Daoy (cell line): ENCODE data around the gene DCUN1D4. TPM values are rescaled to one million over a fixed set of nuclear protein-coding genes. Genes with fewer than 3 reads are reported as not detected.
"Not testable (repeated sequence)": the region's sequence is repeated elsewhere in the genome, so short reads cannot be mapped to it uniquely, and the experiment has no call there.

Source experiments
- DNase-seq: peaks from one replicate; pipeline ENCODE4 v3.0.0-alpha.2; 2015; ENCODE audit warnings: low read depth
- total RNA-seq: library from RNA; depleted of rRNA; stranded (reverse); fragments of >200 nt; shearing (Covaris generic); gene quantifications from 2 replicates; pipeline ENCODE4 v1.2.3, GENCODE V29; 2014

Gene DCUN1D4
- total RNA-seq, 1 experiment from 2014 or later: 11.5 TPM

DNA sequence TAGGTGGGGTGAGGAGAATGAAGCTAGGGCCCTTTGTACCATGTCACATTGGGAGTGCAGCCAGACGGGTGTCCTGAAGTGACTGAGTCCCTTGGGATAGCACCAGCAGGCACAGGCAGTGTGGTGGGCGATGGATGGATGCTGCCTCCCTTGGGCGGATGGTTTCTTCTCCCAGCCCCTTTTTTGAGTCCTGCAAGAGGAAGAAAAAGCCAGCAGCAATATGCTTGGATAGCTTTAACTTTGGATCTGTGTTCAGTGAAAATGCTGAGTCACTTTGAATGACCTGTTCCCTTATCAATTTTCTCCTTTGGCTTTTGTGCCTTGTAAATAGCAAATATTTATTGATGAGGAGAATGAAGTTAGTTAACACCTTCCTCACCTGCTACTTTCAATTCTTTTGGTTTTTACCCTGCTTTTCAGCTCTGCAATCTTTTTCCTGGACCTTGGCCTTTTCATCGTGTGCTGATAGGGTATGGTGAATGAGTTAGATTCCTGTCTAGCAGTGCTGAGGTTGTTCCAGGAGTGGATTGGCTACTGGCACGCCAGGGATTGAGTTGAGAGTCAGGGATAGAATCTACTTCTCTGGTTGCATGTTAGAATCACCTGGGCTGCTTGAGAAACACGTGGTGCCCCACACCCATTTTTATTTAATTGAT is 10.2 kb downstream of the DCUN1D4 start:
- no peak for DNase-seq

DNA sequence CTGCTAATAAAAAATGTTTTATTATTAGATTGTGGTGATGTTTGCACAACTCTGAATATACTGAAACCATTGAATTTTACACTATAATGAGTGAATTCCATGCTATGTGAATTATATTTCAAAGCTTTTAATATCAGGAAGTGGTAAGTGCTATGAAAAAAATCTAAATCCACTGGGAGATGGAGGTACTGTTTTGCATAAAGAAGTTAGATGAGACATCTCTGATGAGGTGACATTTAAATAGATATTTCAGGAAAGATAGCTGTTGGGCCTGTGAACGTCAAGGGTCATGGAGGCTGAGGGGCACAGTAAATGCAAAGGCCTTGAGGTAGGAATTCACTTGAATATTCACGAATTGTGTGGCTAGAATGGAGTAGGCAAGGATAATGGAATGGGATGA is 12.3 kb downstream of the DCUN1D4 start:
- DNase-seq: no peak

DNA sequence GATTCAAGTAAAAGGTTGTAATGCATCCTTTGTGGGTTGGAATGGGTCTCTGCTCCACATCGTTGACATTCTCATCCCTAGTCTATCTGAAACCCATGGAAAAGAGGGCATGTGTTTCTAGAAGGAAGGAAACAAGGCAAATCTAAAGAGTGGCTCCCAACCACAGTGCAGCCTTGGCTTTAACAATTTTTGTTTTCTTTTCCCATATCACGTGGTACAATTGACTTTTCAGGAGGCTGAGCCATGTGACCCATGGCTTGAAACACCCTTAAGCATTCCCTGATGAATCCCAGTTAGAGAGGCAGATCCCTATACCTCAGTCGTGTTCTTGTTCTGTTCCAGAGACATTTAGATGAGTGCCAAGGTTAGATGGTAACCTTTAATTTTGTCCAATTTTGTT is 12.8 kb downstream of the DCUN1D4 start:
- DNase-seq: no peak

DNA sequence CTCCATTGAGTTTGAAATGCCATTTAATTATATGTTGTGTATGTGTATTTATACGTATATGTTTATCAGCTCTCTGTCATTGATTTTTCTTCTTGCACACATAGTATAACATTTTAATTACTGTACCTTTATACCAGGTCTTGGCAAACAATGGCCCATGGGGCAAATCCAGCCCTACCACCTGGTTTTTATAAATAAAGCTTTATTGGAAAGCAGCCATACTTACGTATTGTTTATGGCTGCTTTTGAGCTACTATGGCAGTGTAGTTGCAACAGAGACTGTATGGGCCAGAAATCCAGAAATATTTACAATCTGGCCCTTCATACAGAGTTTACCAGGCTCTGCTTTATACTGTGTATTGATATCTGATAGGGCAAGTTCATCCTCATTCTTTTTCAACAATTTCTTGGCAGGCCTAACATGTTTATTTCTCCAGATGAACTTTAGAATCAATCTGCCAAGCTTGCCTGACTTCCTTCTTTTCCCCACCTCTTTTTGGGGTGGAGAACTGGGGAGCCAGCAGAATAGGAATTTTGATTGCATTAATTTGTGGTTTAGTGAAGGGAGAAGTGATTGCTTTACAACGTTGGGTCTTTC is 15.8 kb downstream of the DCUN1D4 start:
- no peak for DNase-seq

DNA sequence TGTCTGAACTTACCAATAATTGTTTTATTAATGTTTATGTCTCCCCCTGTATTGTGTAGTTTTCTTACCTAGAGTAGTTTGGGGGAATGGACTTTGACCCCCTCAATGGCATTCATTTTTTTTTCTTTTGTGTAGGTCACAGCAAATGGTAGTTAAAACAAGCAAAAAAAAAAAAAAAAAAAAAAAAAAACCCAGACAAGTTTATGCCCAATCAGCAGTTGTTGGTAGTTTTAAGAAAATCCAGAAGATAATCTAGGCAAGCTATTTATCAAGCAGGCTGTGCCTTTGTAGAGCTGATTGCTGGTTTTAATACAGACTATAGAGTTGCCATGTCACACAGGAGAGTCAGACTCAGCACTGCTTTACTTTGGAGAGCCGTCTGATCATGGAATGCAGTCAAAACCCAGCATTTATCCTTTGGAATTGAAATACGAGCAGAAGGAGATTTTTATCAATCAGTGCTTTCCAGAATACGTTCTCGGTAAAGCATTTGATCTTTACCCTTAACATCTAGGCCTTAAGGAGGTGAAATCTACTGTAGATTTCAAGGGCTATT is 16.6 kb downstream of the DCUN1D4 start:
- no peak for DNase-seq

DNA sequence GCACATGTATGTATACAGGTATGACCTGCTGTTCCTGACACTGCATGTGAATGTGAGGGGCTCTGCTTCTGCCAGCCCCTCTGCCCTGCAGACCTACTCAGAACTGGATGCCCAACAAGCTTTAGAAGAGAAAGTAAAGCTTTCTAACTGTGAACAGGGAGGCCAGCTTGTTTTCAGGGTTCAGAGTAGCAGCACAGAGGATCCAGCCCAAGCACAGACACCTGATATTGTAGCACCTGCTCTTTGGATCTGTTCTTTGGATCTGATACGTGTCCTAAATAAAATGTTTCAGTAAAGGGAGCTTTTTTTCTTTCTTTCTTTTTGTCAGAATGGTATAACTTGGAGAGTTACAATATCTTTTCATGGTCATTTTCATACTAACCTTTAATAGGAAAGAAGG is 19.2 kb downstream of the DCUN1D4 start:
- no peak for DNase-seq

DNA sequence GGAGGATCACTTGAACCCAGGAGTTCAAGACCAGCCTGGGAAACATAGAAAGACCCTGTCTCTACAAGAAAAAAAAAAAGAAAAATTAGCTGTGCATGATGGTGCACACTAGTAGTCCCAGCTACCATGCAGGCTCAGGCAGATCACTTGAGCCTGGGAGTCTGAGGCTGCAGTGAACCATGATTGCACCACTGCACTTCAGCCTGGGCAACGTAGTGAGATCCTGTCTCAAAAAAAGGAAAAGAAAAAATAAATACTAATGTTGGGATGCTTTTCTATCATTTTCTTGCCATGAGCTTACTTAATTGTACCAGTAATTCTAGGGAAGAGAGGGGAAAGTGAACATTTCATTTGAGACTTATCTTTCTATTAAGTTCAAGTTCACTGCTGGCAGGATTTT is 19.8 kb downstream of the DCUN1D4 start:
- DNase-seq: no peak

DNA sequence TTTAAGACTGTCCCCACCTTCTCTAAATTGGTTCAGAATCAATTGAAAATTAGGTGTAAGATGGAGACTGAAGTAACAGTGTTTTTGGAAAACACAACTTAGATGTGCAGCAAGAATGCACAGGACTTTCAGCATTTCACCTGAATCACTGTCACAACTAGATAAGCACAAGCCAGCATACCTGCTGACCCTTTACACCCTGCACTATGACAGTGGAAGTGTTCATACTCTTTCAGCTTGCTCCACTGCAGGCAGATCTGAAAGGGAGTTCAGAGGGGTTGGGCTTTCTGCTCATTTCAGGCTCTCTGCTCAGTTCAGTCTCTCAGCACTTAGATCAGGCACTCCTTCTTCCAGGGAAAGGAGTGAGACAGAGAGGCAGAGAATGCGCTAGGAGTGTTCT is 22.8 kb downstream of the DCUN1D4 start:
- no peak for DNase-seq

DNA sequence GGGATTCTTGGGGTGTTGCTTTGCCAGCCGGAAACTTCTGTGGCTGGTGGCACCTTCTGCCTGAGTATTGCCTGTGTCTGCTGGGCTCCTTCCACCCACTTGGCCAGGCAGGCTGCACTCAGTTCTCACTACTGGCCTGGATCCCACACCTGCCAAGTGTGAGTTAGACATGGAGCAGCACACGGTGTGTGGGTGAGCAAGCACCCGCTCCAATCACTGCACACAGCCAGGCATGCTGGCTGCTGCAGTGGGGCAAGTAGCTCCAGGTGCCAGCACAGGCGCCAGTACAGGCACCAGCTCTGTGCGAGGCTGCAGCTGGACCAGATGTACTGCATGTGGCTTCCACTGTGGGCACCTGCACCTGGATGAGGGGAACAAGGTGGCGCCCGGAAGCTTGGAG is 23.9 kb downstream of the DCUN1D4 start:
- no peak for DNase-seq

DNA sequence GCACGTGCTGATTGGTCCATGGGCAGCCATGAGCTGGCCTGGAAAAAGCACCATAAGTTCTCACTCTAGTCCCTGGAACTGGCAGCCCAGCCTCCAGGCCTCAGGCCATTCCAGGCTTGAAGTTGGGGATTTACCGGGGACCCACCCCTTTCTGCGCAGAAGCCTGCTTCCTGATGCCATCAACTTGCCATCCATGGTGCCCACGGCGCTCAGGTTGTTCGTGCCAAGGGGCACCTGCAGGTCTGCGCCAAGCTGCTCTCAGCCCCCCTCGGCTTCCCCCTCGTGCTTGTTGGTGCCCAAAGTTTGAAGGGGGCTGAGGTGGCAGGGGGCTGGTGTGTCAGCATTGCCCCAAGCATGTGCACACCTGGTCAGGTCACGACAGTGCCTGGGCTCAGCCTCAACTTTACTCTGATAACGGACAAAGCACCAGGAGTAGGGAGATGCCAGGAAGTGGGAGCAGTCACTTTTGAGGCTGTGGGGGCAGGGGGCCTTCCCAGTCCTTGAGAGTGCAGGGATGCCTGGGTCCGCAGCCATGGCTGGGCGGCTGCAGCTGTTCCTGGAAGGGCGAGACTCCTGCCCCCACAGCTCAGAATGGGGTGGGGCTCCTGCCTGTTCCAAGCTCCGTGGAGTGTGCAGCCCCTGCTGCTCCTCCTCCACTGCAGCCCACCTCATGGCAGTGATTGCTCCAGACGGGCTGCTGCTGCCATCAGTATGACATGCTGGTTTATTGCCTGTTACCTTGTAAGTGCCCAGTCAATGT is 24.9 kb downstream of the DCUN1D4 start:
- no peak for DNase-seq

DNA sequence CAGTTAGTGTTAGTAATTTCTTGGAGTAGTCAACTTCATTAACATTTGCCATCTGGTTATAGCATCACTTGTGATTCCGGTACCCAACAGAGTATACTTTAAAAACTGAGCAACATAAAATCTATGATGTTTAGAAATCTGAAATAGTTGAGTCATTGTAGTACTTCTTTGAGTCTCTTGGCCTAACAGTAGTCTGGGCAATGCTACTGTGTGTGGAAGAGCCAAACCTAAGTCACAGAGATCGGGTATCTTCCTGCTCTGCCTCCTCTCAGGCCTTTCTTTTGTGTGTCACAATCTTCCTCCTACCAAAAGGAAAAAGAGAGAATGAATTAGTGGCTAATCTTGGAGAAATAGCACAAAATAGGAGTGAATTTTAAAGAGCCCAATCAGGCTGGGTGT is 25.5 kb downstream of the DCUN1D4 start:
- no peak for DNase-seq

DNA sequence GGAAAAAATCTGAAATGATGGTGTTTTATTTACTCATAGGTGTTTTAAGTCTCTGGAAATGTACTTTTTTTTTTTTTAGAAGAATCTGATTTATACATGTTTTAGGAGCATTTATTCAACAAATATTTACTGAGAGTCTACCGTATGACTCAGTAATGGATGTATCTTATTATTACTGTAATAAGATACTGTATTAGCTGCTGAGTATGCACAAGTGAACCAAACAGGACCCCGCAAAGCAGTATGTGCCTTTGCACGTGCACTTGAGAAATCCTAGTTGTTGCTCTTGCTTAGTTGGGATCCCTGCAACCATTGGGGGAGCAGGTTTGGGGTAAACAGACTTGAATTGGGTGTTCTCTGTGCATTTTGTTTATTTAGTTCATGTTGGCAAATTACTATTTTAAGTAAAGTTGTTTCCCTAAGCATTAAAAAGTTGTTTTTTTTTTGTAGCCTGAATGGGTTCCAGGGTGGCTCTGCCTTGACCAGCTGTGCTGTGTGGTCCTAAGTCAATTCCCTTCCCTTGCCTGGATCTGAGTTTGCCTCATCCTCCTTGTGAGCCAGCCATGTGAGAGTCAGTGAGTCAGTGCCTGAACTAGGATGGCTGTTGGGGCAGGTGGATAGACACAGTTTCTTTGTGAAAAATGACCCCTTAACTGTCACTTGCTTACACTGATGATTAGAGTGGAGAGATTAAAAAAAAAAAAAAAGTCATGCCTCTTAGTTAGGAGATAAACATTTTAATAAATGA is 27.7 kb downstream of the DCUN1D4 start:
- no peak for DNase-seq

DNA sequence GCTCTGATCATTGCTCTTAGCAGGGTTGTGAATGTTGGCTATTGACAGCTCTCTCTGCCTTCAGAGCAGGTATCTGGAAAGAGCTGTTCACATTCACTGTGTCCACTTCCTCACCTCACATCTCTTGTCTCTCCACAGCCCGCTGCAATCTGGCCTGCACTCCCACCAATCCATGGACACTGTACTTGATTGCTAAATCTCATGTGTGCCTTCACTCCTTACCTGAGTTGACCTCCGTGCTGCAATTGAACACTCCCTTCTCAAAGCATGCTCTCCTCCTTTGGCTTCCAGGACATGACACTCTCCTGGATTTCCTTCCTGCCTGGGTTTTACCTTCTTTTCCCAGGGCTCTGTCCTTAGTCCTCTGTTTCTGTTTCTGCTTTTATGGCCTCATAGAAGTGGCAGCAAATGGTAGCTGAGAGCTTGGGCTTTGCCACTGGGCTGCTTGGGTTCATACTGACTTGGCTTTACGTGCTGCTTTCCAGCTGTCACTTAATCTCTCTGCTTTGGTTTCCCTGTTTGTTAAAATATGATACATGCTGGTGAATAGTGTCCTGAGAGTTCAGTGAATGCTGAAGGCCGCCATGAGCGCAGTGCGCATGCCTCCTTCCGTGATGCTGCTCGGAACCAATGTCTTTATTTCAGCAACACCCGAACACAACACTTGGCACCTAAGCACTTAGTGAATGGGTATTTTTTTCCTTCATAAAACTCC is 29.5 kb downstream of the DCUN1D4 start:
- DNase-seq: no peak

DNA sequence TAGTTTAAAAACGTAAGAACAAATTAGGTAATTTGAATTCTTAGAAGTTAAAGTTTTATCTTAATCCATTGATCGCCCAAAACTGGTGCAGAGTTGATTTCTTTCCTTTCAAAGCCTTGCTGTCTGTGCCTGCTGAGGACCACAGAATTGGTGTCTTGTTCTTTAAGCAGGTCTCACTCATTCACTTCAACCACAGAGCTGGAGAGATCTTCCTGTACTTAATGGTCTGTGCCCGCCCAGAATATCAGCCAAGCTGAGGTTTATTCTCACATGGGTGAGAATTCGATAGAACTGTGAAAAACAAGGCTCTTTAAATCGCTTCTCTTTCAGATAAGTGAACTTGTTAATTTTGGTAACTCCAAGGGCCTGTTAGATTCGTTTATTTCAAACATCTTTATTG is 31.6 kb downstream of the DCUN1D4 start:
- DNase-seq: no peak

DNA sequence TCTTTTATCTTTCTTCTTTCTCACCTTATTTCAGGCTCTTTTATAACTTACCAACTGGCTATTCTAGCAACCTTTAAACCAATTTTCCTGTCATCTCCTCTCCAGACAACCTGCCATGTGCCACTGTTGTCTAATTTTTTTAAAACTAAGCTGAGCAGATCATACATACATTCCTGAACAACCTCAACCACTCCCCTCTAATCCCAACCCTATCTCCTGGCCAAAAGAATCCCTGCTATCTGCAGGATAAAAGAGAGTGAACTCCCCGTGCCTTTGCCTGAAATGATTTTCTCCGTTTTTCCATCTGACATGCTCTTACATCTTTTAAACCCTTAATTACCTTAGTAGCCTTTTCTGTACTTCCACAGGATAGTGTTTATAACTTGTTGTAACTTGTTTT is 35.5 kb downstream of the DCUN1D4 start:
- DNase-seq: no peak

DNA sequence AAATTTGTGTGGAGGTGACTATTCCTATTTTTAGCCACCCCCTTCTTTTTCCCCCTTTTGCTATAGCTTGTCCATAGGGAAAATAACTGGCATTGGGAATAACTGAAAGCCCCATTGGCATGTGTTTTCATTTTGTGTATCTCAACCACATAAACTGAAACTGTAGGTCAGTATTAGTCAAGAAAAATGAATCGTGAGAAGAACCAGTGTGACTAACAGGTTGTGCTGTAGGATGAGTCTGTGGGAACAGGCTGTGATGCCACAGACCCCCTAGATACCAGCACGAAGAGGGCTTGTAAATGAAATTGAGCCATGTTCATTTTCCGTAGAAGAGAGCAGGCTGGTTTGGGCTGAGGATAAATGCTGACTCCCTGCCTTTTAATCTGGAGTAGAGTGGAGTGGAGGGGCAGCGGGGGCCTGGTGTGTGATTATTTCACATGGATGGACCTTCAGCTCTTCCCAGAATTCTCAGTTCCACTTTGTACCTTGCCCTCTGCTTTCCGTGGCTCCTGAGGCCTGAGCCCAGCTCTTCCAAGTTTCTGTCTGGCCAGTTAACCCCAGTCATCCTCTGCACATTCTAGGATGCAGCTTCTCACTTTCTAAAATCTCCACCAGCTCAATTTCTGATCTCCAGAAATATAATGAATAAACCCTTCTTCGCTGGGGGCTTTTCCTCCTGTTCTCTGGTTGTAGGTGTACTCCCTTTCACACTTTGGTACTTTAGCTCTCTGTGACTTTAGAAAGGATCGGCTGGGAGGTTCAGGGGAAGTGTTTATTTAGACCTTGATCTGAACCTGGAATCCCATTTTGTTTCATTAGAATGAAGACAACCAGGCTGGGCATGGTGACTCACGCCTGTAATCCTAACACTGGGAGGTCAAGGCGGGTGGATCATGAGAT is 37.3 kb downstream of the DCUN1D4 start:
- no peak for DNase-seq

DNA sequence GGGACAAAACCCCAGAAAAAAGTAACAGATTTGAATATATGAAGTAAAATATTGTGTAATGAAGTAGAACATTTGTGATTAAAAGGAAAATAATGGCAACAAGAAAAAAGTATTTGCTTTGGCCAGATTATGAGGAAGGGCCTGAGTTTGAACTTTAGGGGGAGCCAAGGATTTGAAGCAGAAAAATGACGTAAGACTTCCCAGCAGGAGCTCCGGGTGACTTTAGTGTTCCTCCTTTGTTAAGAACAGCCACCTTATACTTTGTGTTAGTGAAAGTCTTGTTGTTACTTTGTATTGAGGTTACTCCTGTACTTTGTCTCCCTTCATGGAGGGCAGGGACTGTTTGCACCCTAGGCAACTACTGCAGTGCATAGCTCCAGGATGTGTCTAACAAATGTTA is 41.1 kb downstream of the DCUN1D4 start:
- no peak for DNase-seq

DNA sequence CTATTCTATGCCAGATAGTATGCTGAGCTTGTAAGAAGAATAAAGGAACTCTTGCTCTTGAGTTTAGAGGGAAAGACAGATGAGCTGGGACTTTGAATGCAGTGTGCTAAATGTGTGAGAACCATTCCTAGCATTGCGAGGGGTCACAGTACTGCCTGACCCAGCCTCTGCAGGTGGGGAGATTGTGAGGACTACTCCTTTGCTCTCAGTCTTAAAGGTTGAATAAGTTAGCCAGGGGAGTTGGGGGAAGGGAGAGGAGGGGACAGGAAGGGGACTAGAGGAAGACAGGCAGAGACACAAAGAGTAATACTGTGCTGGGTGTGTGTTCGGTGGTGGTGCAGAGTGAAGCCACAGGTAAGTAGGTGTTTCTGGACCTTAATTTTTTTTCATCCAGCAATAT is 41.7 kb downstream of the DCUN1D4 start:
- no peak for DNase-seq

DNA sequence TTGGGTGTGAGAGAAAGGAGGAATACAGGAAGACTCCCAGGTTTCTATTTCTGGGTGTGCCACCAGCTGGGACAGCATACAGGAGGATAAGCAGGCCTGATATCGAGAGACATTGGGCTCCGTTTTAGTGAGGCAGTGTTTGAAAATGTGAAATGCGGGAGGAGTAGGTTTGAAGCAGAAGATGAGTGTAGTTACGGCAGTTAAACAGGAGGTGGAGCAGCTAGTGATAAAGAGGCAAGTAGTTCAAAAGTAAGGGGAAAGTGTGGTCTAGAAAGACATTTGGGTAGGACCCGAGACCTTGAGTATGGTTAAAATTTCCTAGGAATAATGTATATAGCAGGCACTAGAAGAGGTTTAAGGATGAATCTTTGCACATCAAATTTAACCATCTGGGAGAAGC is 42.4 kb downstream of the DCUN1D4 start:
- no peak for DNase-seq

DNA sequence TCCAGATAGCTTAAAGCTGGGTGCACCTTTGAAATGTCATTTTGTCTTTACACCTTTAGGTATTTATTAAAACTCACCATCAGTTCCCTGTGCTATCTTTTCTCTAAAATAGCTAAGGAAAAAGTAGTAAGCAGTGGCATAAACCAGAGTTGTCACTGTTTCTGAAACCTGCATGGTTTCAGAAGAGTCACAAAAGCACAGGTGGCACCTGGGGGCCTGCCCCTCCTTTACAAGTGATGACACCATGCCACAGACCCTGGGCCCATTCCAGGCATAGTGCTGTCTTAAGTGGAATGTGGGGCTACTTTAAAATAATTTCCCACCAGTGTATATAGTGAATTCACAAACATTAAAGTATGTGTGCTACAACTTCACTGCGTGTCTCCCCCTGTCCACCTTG is 47.8 kb downstream of the DCUN1D4 start:
- no peak for DNase-seq

DNA sequence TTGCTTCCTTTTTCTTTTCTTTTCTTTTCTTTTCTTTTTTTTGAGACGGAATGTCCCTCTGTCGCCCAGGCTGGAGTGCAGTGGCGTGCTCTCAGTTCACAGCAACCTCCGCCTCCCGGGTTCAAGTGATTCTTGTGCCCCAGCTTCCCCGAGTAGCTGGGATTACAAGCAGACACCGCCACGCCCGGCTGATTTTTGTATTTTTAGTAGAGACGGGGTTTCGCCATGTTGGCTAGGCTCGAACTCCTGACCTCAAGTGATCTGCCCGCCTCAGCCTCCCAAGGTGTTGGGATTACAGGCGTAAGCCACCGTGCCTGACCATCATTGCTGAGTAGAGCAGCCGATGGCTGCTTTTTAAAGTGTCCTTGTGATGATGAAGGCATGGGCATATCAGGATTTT is 50.4 kb downstream of the DCUN1D4 start:
- DNase-seq: not testable (repeated sequence)
